ENCODE measurements around the gene EPHA8. TPM values are rescaled to one million over a fixed set of nuclear protein-coding genes. Genes with fewer than 3 reads are reported as not detected.

The EPHA8 gene
- total and polyA plus RNA-seq, 2 of the 4 experiments (the other 2 are of a cell fraction): not detected

- H3K14ac ChIP-seq (replicated peaks; ENCODE audit: low read depth, low read length): no peak overlapping the region
- no peaks in the 10 kb centered on the region for H3K36me3 ChIP-seq (ENCODE audit: control insufficient read depth, insufficient read depth, low read length)
- ChIA-PET CTCF (no interaction called here), POLR2A (ENCODE audit: unreplicated experiment) (no interaction called here)
- intact Hi-C loops (cut with micrococcal nuclease) (no loop called here), dilution Hi-C loops (cut with HindIII; ENCODE audit: low sequenced_read_pairs, unreplicated experiment) (no loop called here), in situ Hi-C loops (cut with MboI; ENCODE audit: low sequenced_read_pairs) (no loop called here)
- H3K79me1 ChIP-seq (ENCODE audit: low read depth in 1 of 2, low read length in 2 of 2): no peaks in the 10 kb centered on the region
- H4K5ac ChIP-seq (ENCODE audit: low read depth, low read length): no peak overlapping the region
- TF ChIP-seq MAZ (IDR thresholded peaks at IDR 0.05; ENCODE audit: borderline replicate concordance, low read depth, low read length) (no peak), MXI1 (IDR thresholded peaks at IDR 0.05; ENCODE audit: borderline replicate concordance, low read depth, low read length) (no peak)
- no peak overlapping the region for H2AK9ac ChIP-seq (replicated peaks; ENCODE audit: low read depth, low read length, poor library complexity)
- no peaks in the 10 kb centered on the region for H3K9me3 ChIP-seq (ENCODE audit: control insufficient read depth, insufficient read depth, low read length)
- H2BK5ac ChIP-seq (ENCODE audit: low read depth, low read length, poor library complexity, severe bottlenecking): no peak overlapping the region
- no peaks in the 10 kb centered on the region for H3K4me1 ChIP-seq (ENCODE audit: control insufficient read depth, insufficient read depth, low read length)
- peaks cover 74% of the 10 kb centered on the region for H3K27me3 ChIP-seq (ENCODE audit: control insufficient read depth, insufficient read depth, low read length)
- WGBS, 2 experiments (ENCODE audit: extremely low coverage in 2 of 2, insufficient read length in 1 of 2): 78% methylated on average over 4 of the region's 9 CpGs; no CpG with 5 or more reads in 1 of the 2 experiments
- DNase-seq: no peak
- no peak for ATAC-seq (ENCODE audit: low read depth)
- BruUV-seq (replicated peaks): no TSS peak
- H3K27ac ChIP-seq (ENCODE audit: insufficient read depth, low read length): no peak overlapping the region
- H3K4me3 ChIP-seq (ENCODE audit: insufficient read depth, low read depth, low read length): no peak overlapping the region
- H3K9ac ChIP-seq (ENCODE audit: low read depth, low read length): no peak overlapping the region
- H2BK15ac ChIP-seq (ENCODE audit: low read depth, low read length): no peak overlapping the region
- H3K4ac ChIP-seq (ENCODE audit: low read depth, low read length): no peak overlapping the region
- H3K23ac ChIP-seq (ENCODE audit: low read depth, low read length): no peak overlapping the region
- no peaks in the 10 kb centered on the region for H4K20me1 ChIP-seq (ENCODE audit: insufficient read depth, low read length)
- no peak overlapping the region for H2AK5ac ChIP-seq (ENCODE audit: low read depth, low read length)
- no peak overlapping the region for H3K56ac ChIP-seq (ENCODE audit: extremely low read depth, insufficient read depth, low read length)
- no peak overlapping the region for H4K91ac ChIP-seq (ENCODE audit: insufficient read depth, low read depth, low read length)
- H2BK120ac ChIP-seq (ENCODE audit: low read depth, low read length): no peak overlapping the region
- H2BK20ac ChIP-seq (ENCODE audit: low read depth, low read length): no peak overlapping the region
- H3K4me2 ChIP-seq (ENCODE audit: low read depth, low read length): no peak overlapping the region
- H3K18ac ChIP-seq (ENCODE audit: low read depth, low read length): no peak overlapping the region
- no peak overlapping the region for H4K8ac ChIP-seq (ENCODE audit: low read depth in 2 of 2, low read length in 2 of 2)
- no peaks in the 10 kb centered on the region for H3K9me1 ChIP-seq (ENCODE audit: insufficient read depth, low read length)
- no peak overlapping the region for H2AFZ ChIP-seq (replicated peaks; ENCODE audit: low read length, poor library complexity)
These were observed 21.7 kb downstream of the EPHA8 start for GRCh38 chr1:22584970-22585369.
